Activated gamma-delta T cell (primary cell): ENCODE results near the gene IFITM10.

Source experiments
- DNase-seq: peaks from one replicate; lab custom pipeline; 2025; lab: John Stamatoyannopoulos, UW

Gene IFITM10

DNA sequence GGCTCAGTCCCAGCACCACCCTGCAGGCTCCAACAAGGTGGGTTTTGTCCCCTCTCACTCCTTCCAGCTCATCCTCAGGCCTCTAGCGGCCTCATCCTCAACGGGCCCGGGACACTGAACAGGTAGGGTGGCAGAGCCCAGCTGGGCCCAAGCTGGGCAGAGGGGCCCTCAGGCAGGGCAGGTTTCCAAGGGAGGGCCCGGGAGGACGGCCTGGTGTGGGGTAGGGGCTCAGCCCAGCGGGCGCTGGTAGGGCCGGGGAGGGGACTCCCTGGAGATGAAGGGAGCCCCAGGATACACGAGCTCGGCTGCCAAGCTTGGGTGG is 2.5 kb upstream of the IFITM10 start:
- DNase-seq, result no peak

DNA sequence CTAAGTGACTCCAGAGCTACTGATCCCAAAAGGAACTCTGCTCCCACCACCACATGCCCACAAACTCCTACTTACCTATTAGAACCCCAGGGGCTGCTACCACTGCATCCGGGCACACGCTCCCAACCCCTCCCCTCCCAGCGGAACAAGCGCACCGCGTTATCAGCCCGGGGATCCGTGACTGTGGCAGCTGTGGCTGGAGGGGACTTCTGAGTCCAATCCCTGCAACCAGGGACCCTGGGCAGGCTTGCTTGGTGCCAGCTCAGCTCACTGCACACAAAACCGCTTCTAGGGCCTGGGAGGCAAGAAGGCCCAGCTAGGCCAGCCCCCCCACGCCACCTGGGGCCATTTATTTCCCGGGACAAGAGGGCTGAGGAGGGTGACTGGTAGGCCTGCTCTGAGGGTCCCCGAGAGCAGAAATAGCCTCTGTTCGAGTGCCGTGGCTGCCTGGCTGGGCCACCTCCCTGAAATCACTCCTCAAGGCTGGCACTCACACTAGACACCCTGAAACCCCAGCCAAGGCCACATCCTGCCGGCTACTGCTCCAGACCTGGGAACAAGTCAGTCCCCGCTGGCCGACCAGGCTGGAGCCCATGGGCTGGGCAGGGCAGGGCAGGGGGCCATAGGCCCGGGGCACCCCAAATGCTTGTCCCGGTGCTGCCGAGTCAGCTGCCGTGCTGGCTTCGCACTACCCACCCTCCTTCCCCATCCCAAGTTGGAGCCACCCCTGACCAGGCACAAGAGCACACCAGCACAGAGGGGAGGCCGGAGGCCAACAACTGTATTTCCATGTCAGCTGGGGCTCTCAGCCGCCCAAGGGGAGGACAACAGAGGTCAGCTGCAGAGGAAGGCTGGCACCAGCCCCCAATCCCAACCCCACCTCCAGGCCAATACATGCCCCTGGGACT is 1.9 kb upstream of the IFITM10 start:
- no peak for DNase-seq

DNA sequence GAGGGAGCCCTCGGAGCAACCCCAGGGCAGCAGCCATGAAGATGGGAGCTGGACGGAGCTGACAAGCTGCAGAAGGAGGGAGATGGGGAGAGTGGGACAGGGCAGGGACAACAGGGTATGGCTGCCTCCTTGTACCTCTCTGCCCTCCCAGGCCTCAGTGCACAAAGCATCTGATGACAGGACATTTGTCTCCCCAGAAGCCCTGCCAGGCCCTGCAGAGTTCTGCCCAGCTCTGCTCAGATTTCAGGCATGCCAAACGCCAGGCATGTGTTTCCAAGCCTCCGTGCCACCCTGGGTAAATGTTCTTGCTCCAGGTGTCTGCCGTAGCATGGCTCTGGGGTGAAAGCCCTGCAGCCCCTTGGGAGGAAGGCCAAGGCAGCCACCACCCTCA is 1.1 kb upstream of the IFITM10 start:
- DNase-seq, result no peak

DNA sequence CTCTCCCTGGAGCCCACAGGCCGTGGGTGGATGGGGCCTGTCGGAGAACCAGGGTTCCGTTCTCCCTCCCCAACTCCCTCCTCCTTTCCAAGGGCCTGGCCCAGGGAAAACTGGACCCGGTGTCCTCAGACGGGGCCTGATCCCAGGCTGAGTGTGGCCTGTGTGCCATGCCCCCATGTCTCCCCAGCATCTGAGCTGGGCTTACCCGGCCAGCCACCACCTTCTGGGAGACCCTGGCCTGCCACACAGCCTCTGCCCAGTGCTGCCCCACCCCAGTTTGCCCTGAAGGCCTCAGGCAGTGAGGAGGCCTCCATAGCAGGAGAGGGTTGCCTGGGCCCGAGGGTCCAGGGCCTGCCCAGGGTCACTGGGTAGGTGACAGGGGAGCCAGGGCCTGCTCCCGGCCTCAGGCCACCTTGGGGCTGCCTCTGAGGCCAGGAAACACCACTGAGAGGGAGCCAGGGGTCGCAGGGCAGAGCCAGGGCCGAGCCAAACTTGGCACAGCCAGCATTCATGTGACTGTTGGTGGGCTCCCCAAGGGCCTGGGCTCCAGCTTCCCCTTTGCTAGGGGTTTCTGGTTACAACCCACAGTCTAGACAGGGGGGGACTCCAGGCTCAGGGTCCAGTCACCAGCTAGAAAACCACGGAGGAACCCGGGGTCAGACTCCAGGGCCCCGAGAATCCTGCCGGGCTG is 590 bp upstream of the IFITM10 start:
- no peak for DNase-seq

DNA sequence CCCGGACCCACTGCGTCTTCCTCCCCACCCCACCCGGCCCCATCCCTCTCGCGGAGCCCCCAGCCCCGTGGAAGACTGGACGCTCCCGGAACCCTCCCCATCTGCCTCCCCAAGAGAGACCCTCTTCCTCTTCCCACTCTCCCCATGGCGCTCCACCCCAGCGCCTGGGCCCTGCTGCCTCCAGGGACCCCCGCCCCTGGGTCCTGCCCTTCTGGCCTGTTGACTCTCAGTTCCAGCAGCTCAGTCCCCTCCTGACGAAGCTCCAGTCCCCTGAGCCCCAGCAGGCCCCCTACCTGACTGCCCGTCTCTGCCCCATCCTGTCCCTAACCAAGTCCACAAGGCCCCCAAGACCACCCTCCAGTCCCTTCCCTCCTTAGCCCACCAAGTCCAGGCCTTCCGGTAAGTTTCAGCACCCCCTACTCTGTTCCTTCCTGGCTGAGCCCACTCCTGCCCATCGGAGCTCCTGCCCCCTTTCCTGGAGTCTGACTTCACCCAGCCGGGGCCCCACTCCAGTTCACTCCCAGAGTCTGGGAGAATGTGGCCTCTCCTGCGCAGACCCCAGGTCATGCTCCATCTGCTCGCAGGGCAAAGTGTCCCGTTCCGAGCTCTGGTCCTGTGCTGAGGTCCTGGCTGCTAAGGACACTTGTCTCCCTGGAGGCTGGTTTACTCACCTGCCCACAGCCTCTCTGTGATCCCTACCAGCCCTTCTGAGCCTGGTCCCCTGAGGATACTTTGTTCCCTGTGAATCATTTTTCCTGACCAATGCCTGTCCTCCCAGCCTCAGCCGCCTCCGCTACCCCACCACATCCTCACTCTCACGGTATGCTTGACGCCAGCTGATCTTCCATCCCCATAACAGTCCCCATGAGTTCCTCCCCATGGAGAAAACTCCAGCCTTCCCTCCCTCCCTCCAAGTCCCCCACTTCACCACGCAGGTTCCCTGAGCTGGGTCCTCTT is 722 bp downstream of the IFITM10 start:
- no peak for DNase-seq

DNA sequence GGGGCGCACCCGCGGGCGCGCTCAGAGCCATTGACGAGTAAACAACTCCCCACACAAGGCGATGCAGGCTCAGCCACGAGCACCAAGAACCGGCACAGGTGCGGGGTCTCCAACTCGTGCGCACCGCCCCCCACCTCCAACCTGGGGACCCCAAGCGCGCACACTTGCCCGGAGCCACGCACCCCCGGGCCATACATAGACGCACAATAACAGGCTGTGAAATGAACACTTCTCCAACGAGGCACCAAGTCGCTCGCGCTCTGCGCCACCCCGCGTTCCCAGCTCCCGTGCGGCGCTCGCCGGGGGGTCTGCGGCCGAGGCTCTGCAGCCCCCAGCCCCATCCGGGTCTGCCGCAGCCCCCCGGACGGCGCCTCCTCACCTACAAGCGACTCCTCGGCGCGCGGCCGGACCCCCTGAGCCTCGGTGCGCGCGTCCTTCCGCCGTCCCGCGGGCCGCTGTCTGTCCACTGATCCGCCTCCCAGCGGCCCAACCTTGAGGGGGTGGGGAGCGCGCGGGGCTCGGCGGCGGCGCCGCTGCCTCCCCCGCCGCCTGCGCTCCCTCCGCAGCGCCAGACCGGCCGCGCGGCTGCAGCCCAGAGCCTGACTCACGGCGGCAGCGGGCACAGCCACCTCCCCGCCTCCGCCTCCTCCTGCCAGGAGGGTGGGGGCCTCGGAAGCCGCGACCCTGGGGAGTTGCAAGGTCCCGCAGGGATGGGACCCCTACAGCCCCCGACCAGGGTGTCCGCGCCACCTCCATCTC is 1.6 kb downstream of the IFITM10 start:
- DNase-seq, result no peak

DNA sequence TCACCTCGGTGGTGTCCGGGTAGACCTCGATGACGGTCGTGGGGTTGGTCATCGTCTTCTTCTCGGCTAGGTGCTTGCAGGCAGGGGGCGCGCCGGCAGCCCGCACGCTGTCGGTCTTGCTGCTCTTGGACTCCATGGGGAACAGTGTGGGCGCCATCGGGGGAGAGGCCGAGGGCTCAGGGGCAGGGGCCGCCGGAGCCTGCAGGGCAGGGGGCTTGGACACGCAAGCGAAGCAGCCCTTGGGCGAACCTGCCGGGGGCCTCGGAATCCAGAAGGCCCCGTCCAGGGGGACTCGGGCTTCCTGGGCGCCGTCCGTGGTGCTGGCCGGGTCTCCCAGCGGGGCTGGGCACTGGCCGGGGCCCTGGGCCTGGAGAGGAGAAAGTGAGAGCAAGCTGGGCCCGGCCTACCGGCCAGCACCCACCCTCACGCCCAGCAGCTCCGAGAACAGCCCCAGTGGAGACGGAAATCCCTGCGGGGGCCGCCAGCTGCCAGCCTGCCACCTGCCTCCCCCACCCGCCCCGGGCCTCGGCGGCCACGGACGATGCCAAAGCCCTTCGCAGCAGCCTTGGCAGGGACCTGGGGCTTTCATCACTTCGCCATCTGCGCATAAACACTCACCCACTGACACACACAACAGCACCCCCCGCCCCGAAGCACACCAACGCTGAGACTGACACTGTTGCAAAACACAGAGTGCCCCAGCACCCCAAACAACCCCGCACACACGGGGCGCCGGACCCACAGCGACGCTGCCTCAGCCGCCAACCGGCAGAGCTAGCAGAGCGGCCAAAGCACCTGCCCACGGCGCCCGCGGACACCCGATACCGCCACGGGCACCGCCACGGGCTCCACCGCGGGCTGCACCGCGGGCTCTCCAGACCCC is 2.4 kb downstream of the IFITM10 start:
- no peak for DNase-seq

DNA sequence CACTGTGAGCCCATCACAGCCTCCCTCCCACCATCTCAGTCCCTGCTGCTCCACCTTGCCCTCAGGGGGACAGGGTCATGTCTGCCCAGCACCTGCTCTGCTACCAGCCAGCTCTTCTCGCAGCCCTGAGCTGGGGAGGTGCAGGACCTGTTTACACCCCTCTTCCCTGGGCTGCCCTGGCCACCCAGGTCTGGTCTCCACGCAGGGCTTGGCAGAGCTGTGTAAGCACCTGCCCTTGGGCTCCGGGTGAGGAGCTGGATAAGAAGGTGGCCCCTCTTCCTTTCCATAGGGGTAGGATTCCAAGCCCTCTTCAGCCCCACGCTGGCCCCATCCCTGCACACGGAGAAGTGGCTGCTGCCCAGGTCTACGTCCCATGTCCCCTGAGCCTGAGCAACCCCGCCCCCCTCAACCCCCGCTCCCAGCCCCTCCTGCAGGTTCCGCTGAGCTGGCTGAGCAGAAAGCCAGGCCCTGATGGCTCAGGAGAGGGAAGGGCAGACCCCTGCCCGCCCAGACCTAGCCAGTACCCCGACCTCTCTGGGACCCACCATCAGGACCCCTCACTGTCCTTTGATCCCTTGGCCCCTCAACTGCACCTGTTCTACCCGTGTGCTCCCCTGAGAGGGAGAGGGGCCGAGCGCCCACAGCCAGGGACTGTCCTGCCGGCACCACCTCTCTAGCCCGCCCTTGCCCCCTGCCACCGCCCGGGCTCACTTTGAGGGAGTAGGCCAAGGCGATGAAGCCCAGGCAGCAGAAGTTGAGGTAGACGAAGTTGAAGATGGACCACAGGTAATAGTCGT is 3.2 kb downstream of the IFITM10 start:
- DNase-seq, result no peak

DNA sequence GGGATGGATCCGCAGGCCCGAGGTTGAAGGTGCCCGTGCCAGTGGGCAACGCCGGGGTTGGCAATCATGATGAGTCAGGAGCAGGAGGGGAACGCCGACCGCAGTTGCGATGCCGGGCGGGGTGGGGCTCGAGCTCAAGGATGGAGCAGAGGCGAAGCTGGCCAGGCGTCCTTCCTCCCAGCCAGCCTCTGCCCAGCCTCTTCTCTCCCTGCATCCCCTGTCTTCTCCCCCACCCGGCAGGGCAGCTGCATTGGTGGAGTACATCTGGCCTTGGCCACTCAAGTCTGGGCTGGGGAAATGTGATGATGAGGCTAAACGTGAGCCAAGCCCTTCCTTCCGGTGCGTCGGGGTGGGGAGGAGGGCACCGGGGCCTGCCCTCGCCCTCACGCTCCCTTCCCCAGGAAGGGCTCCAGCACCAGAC is 3.9 kb downstream of the IFITM10 start:
- no peak for DNase-seq

DNA sequence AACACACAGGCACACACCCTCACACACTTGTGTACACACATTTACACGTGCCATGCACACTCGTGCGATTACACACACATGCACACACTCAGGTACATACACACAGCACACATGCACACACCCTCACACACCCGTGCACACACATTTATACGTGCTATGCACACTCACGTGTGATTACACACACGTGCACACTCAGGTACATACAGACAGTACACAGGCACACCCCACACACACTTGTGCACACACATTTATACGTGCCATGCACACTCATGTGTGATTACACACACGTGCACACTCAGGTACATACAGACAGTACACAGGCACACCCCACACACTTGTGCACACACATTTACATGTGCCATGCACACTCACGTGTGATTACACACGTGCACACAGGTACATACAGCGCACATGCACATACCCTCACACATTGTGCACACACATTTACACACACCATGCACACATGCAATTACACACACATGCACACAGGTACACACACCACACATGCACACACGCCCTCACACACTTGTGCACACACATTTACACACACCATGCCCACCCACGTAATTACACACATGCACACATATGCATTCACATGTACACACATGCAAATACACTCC is 4.6 kb downstream of the IFITM10 start:
- DNase-seq, result no peak

DNA sequence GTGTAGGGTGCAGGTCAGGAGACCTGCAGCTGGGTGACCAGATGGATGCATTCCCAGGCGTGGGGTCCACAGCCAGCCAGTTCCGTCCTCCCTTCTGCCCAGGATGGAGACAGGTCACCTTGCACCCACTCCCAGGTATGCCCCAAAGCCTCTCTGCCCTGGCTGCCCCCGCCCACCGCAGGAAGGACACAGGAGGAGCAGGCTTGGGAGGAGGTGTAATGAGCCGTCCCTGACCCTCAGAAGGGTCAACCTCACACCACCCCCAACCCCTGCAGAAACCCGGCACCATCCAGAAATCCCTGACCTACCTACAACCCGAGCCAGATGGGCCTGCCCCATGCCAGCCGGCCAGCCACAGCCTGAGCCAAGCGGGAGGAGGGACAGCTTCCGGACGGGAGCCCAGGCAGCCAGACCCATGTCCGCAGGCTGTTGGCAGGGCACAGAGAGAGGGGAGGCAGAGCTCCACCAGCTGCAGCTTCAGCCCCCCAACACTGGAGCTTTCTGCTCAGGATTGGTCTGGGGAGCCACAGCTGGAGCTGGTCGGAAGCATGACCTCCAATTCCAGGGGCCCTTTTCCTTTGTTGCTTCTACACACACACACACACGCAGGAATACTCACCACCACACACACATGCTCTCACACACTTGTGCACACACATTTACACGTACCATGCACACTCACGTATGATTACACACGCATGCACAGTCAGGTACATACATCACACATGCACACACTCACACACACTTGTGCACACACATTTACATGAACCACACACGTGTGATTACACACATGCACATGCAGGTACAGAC is 5.3 kb downstream of the IFITM10 start:
- DNase-seq, result no peak

DNA sequence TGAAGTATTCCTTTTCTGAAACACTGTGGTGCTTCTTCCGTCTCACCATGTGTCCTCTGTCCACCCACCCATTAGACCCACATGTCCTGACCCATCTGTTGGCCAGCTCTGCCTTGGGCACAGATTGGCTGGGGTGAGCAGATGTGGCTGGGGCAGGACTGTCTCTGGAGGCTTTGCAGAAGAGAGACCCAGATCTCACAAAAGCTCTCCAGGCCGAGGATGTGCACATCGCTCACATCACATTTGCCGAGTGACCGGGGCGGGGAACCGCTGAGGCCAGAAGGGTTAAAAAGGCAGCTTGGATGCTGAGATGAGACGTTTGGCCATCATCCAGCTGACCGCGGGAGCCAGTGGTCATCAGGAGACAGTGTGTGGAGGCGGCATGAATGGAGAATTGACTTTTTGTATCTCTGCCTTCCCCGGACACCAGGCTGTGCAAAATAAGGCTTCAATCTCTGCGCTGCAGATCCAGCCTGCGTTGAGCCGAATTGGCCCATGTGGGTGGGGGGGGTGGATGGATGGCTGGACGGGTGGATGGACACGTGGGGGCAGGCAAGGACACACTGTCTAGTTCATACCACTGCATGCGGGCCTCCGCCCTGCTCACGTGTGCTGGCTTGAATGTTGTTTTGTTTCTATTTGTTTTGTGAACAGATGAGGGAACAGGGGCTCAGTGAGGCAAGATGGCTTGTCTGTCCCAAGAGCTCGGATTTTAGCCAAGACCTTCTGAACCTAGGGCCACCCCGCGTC is 6.1 kb downstream of the IFITM10 start:
- no peak for DNase-seq

DNA sequence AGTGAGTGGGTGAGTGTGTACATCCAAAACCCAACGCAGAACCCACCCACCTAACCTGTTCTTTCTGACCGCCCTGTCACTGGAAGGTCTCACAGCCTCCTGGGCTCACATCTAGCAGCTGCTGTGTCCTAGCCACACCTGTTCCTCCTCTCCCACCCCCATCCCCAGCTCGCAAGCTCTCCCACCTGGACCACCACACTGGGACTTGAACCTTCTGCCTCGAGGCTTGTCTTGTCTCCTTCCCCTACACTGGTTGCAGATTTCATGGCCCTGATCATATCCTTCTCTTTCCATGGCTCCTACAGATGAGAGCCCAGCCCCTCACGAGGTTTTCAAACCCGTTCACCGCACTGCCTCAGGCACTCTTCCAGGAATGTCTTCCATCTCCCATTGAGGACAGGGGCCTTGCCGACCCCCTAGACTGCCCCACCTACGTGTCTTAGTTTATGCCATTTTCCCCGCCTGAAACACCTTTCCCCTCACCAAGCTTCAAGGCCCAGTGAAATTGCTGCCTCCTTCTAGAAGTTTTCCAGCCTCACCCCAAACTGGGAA is 6.7 kb downstream of the IFITM10 start:
- DNase-seq, result no peak

DNA sequence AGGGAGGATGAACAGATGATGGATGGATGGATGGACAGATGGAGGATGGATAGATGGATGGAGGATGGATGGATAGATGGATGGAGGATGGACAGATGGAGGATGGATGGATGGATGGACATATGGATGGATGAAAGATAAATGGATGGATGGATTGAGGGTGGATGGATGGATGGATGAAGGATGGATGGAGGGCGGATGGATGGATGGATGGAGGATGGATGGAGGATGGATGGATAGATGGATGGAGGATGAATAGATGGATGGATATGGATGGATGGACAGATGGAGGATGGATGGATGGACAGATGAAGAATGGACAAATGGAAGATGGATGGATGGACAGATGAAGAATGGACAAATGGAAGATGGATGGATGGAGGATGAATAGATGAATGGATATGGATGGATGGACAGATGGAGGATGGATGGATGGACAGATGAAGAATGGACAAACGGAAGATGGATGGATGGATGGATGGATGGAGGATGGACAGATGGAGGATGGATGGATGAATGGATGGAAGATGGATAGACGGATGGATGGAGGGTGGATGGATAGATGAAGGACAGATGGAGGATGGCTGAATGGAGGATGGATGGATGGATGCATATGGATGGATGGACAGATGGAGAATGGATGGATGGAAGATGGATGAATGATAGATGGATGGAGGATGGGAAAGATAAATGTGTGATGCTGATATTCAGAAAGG is 7.4 kb downstream of the IFITM10 start:
- DNase-seq, result no peak

DNA sequence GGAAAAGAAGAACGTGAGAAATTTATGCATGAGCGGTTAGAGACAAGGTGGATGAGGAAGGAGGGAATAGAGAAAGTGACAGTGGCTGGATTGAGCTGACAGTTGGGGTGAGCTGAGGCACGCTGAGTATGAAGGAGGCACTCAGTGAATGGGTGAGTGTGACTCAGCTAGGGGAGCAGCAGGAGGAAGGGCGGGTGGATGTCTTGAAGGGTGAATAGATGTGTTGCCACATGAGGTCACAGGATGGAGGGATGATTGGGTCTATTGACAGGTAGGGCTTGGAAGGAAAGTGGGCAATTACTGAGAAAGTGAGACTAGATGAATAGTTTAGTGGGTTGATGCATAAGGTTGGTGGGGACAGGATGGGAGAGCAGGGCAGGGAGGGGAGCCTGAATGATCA is 8.0 kb downstream of the IFITM10 start:
- no peak for DNase-seq

DNA sequence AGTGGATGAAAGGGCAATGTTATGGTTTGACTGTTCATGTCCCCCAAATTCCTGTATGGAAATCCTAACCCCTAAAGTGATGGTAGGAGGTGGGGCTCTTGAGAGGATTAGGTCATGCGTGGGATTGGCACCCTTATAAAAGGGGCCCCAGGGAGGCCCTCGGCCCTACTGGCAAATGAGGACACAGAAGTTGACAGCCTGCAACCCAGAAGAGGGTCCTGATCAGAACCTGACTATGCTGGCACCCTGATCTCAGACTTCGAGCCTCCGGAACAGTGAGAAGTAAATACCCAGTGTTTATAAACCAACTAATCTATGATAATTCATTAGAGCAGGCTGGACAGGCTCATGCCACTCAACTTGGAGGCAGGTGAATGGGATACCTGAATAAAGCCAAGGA is 8.7 kb downstream of the IFITM10 start:
- no peak for DNase-seq
